WTC11 (cell line): ENCODE results near the gene FOXO3.

Source experiments
- JUN ChIP-seq: sonication (generic); formaldehyde crosslinking; IDR thresholded peaks from 2 replicates; pipeline ENCODE4 v1.8.0; 2023; ENCODE audit warnings: mild to moderate bottlenecking, missing genetic modification reagents
- MXD4 ChIP-seq: fragments of 250-450 bp; sonication (Bioruptor Pico); IDR thresholded peaks from 2 replicates; pipeline ENCODE4 v1.8.0; 2021; ENCODE audit warnings: mild to moderate bottlenecking, moderate library complexity, borderline replicate concordance
- PRRX2 ChIP-seq: fragments of 250-450 bp; sonication (Bioruptor Pico); IDR thresholded peaks from 2 replicates; pipeline ENCODE4 v1.8.0; 2021; ENCODE audit warnings: mild to moderate bottlenecking
- SP1 ChIP-seq: sonication (generic); formaldehyde crosslinking; conservative IDR thresholded peaks from 2 replicates; pipeline ENCODE4 v1.8.1; 2022; ENCODE audit warnings: missing genetic modification reagents
- ZBTB21 ChIP-seq: sonication (generic); formaldehyde crosslinking; IDR thresholded peaks from 2 replicates; pipeline ENCODE4 v1.8.1; 2023; ENCODE audit warnings: mild to moderate bottlenecking, missing genetic modification reagents, borderline replicate concordance
- ZNF232 ChIP-seq: sonication (generic); formaldehyde crosslinking; IDR thresholded peaks from 2 replicates; pipeline ENCODE4 v1.8.0; 2022; ENCODE audit warnings: mild to moderate bottlenecking, missing genetic modification reagents
- TF ChIP-seq, protein P1 (sequence below): sonication (generic); formaldehyde crosslinking; IDR thresholded peaks from 2 replicates; pipeline ENCODE4 v1.8.1; 2022; ENCODE audit warnings: low read depth, missing genetic modification reagents, borderline replicate concordance
- TF ChIP-seq, protein P2 (sequence below): sonication (generic); formaldehyde crosslinking; IDR thresholded peaks from 2 replicates; pipeline ENCODE4 v1.8.1; 2023; ENCODE audit warnings: mild to moderate bottlenecking, missing genetic modification reagents, moderate library complexity
- TF ChIP-seq, protein P3 (sequence below): fragments of 200-600 bp; IDR thresholded peaks from 2 replicates; pipeline ENCODE4 v1.8.0; 2022; ENCODE audit warnings: antibody characterized with exemption
- TF ChIP-seq, protein P4 (sequence below): fragments of 250-450 bp; sonication (Bioruptor Pico); IDR thresholded peaks from 2 replicates; pipeline ENCODE4 v2.1.2; 2022; ENCODE audit warnings: mild to moderate bottlenecking, moderate library complexity
- TF ChIP-seq, protein P5 (sequence below): sonication (generic); formaldehyde crosslinking; IDR thresholded peaks from 2 replicates; pipeline ENCODE4 v1.8.0; 2022; ENCODE audit warnings: mild to moderate bottlenecking, missing genetic modification reagents

DNA sequence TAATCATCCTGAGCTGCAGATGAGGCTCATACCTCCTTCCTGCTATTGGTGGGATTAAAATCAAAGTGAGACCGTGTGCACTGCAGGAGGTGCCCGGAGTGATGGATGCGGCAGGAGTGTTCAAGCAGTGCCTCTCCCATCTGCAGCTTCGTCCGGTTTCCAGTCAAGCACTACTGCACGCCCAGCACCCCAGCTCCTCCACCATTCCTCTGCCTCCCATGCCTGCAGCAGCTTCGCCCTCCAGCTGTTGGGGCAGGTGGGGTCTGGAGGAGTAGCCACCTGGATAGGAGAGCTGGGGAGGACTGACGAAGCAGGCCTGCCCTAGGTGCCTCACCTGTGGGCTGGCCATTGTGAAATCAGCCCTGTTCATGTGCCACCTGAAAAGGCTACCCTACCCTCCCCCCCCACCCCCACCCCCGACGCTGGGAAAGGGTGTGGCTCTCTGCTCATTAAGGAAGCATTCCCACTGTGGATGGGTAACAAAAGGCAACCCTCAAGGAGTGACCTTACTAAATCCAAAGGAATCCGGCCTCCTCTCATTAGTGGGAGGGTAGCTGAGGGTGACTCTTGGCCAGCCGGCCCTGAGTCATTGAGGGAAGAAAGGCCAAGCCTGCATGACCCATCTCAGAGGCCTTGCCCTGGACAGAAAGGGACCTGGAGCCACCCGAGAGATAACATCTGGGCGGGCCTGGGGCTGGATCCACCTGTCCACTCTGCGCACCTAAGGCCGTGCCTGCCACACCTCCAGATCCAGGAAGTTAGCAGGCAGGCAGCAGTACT, 171.6 kb downstream of the FOXO3 start:
- TF ChIP-seq ZBTB21 (CRISPR knock-in tag) (no peak), ZNF232 (CRISPR knock-in tag) (no peak), SP1 (CRISPR knock-in tag) (no peak), JUN (CRISPR knock-in tag) (no peak), MXD4 (CRISPR knock-in tag) (no peak), PRRX2 (no peak)
- TF ChIP-seq, protein P1, sequence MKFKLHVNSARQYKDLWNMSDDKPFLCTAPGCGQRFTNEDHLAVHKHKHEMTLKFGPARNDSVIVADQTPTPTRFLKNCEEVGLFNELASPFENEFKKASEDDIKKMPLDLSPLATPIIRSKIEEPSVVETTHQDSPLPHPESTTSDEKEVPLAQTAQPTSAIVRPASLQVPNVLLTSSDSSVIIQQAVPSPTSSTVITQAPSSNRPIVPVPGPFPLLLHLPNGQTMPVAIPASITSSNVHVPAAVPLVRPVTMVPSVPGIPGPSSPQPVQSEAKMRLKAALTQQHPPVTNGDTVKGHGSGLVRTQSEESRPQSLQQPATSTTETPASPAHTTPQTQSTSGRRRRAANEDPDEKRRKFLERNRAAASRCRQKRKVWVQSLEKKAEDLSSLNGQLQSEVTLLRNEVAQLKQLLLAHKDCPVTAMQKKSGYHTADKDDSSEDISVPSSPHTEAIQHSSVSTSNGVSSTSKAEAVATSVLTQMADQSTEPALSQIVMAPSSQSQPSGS (CRISPR knock-in tag) = no peak
- TF ChIP-seq, protein P2, sequence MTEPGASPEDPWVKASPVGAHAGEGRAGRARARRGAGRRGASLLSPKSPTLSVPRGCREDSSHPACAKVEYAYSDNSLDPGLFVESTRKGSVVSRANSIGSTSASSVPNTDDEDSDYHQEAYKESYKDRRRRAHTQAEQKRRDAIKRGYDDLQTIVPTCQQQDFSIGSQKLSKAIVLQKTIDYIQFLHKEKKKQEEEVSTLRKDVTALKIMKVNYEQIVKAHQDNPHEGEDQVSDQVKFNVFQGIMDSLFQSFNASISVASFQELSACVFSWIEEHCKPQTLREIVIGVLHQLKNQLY = no peak
- TF ChIP-seq, protein P3, sequence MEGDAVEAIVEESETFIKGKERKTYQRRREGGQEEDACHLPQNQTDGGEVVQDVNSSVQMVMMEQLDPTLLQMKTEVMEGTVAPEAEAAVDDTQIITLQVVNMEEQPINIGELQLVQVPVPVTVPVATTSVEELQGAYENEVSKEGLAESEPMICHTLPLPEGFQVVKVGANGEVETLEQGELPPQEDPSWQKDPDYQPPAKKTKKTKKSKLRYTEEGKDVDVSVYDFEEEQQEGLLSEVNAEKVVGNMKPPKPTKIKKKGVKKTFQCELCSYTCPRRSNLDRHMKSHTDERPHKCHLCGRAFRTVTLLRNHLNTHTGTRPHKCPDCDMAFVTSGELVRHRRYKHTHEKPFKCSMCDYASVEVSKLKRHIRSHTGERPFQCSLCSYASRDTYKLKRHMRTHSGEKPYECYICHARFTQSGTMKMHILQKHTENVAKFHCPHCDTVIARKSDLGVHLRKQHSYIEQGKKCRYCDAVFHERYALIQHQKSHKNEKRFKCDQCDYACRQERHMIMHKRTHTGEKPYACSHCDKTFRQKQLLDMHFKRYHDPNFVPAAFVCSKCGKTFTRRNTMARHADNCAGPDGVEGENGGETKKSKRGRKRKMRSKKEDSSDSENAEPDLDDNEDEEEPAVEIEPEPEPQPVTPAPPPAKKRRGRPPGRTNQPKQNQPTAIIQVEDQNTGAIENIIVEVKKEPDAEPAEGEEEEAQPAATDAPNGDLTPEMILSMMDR = no peak
- TF ChIP-seq, protein P4, sequence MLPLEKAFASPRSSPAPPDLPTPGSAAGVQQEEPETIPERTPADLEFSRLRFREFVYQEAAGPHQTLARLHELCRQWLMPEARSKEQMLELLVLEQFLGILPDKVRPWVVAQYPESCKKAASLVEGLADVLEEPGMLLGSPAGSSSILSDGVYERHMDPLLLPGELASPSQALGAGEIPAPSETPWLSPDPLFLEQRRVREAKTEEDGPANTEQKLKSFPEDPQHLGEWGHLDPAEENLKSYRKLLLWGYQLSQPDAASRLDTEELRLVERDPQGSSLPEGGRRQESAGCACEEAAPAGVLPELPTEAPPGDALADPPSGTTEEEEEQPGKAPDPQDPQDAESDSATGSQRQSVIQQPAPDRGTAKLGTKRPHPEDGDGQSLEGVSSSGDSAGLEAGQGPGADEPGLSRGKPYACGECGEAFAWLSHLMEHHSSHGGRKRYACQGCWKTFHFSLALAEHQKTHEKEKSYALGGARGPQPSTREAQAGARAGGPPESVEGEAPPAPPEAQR (CRISPR knock-in tag) = no peak
- TF ChIP-seq, protein P5, sequence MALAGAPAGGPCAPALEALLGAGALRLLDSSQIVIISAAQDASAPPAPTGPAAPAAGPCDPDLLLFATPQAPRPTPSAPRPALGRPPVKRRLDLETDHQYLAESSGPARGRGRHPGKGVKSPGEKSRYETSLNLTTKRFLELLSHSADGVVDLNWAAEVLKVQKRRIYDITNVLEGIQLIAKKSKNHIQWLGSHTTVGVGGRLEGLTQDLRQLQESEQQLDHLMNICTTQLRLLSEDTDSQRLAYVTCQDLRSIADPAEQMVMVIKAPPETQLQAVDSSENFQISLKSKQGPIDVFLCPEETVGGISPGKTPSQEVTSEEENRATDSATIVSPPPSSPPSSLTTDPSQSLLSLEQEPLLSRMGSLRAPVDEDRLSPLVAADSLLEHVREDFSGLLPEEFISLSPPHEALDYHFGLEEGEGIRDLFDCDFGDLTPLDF = no peak
